Gastrocnemius medialis (tissue), 4 donors: ENCODE data around the gene UCK2.

Experiments
- POLR2A ChIP-seq, 2 donors: fragments of 450-650 bp; IDR thresholded peaks; one replicate each; pipeline ENCODE4 v1.6.1; 2017; ENCODE audit warnings: antibody characterized with exemption in 2 of 2, mild to moderate bottlenecking in 2 of 2, moderate library complexity in 2 of 2
- TF ChIP-seq, protein P1 (sequence below), 5 experiments: fragments of 450-650 bp in 3 of 5; fragments of 200-600 bp in 2 of 5; sonication (generic) in 2 of 5; IDR thresholded peaks in 4 of 5; conservative IDR thresholded peaks in 1 of 5; 1 replicate in 4 of 5; 2 replicates in 1 of 5; pipeline ENCODE4 v1.5.1; 2016 to 2019; ENCODE audit warnings: antibody characterized with exemption in 5 of 5, mild to moderate bottlenecking in 3 of 5, moderate library complexity in 3 of 5

DNA sequence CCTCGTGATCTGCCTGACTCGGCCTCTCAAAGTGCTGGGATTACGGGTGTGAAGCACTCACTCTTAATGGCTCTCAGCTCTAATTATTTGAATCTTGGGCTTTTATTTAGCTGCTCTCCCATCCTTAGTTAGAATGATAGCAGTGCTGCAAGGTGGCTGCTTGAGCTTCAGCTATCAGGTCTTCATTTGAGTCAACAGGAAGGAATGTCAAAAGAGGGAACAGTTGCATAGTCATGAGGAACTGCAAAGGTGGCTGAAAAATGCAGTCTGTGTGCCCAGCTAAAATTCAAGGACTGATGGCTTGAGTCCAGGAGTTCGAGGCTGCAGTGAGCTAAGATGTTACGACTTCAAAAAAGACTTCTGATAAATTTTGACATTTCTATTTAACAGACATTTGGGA lies 55.6 kb downstream of the UCK2 start:
- TF ChIP-seq, protein P1, sequence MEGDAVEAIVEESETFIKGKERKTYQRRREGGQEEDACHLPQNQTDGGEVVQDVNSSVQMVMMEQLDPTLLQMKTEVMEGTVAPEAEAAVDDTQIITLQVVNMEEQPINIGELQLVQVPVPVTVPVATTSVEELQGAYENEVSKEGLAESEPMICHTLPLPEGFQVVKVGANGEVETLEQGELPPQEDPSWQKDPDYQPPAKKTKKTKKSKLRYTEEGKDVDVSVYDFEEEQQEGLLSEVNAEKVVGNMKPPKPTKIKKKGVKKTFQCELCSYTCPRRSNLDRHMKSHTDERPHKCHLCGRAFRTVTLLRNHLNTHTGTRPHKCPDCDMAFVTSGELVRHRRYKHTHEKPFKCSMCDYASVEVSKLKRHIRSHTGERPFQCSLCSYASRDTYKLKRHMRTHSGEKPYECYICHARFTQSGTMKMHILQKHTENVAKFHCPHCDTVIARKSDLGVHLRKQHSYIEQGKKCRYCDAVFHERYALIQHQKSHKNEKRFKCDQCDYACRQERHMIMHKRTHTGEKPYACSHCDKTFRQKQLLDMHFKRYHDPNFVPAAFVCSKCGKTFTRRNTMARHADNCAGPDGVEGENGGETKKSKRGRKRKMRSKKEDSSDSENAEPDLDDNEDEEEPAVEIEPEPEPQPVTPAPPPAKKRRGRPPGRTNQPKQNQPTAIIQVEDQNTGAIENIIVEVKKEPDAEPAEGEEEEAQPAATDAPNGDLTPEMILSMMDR (IDR thresholded peaks at IDR 0.05 in 4 of 5, conservative IDR thresholded peaks at IDR 0.05 in 1 of 5) = no peak
- no peak for TF ChIP-seq POLR2A (IDR thresholded peaks at IDR 0.05)
